ENCODE data around the gene ALKBH1.

GRCh38 chr14:77709412-77709811 lies 1.6 kb upstream of the ALKBH1 start:
- no peak for TF ChIP-seq POLR2AphosphoS5 (IDR thresholded peaks at IDR 0.05)
- TF ChIP-seq POLR2A (IDR thresholded peaks at IDR 0.05), result no peak
- no peak for TF ChIP-seq CTCF (IDR thresholded peaks at IDR 0.05)
- no peak for TF ChIP-seq EP300 (IDR thresholded peaks at IDR 0.05)
